Thyroid gland (tissue), 4 donors: Measurements from ENCODE around the gene TP53I13.

Experiments used
- POLR2A ChIP-seq, 2 donors: fragments of 450-650 bp; IDR thresholded peaks; one replicate each; pipeline ENCODE4 v1.6.1; 2017; ENCODE audit warnings: antibody characterized with exemption in 2 of 2, mild to moderate bottlenecking in 2 of 2, moderate library complexity in 1 of 2
- TF ChIP-seq, protein P1 (sequence below), 6 experiments: fragments of 200-600 bp in 3 of 6; fragments of 450-650 bp in 3 of 6; sonication (generic) in 3 of 6; IDR thresholded peaks; one replicate each; pipeline ENCODE4 v1.5.1; 2016 to 2019; ENCODE audit warnings: antibody characterized with exemption in 6 of 6, mild to moderate bottlenecking in 2 of 6, inconsistent platforms in 1 of 6, moderate library complexity in 1 of 6

DNA sequence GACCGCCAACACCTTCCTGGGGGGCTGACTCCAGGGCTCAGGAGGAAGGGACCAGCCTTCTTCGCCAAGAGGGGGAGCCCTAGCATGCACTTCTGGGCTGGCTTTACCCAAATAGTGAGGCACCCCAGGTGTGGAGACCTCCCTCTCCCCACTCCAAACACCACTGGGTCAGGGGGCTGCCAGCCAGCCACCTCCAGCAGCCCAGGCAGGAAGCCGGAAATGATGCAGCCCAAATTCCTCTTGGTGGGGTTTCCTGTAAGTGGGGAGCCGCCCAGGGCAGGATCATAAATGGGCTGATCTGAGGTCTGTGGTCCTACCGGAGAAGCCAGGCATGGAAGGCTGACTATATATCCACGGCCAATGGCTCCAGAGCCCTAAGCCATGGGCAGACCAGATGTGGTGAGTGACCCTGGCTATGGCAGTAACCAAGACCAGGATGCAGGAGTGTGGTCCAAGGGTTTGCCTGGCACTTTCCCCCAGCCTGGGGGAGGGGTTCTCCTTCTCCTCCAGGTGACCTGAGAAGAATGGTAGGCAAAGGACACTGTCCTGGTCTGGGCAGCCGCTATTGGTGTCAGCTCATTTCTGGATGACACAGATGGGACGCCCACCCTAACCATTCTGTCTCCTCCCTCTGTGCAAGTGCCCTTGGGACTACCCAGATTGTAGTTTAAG is 16.7 kb downstream of the TP53I13 start:
- TF ChIP-seq, protein P1, sequence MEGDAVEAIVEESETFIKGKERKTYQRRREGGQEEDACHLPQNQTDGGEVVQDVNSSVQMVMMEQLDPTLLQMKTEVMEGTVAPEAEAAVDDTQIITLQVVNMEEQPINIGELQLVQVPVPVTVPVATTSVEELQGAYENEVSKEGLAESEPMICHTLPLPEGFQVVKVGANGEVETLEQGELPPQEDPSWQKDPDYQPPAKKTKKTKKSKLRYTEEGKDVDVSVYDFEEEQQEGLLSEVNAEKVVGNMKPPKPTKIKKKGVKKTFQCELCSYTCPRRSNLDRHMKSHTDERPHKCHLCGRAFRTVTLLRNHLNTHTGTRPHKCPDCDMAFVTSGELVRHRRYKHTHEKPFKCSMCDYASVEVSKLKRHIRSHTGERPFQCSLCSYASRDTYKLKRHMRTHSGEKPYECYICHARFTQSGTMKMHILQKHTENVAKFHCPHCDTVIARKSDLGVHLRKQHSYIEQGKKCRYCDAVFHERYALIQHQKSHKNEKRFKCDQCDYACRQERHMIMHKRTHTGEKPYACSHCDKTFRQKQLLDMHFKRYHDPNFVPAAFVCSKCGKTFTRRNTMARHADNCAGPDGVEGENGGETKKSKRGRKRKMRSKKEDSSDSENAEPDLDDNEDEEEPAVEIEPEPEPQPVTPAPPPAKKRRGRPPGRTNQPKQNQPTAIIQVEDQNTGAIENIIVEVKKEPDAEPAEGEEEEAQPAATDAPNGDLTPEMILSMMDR (IDR thresholded peaks at IDR 0.05): peak in 1 of 6 experiments; percentile 11
- TF ChIP-seq POLR2A (IDR thresholded peaks at IDR 0.05): no peak
